AG08395 (cell line): Measurements from ENCODE around the gene STK39.
A peak's percentile ranks its signal among the peaks of the same experiment; 100 is the strongest.

Experiments used
- DNase-seq: peaks from one replicate; pipeline ENCODE4 v3.0.0; 2012; ENCODE audit warnings: mixed read lengths, low spot score

Gene STK39

DNA sequence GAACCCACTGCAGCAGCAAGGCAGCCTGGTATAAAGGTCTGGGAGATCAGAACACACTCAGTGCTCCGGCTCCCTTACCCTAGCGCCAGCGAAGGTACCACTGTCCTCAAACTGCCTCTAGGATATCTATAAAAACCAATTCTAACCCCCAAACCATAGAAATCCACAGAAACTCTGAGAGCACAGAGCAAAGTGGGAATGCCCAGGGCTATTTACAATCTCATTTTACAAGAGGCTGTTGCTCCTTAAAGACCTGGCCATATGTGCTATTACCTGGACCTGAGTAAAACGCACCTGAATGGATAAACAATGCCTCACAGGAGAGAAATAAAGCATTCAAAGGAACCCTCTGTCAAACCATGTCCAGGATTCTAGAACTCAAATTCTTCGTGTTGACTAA lies 4.3 kb downstream of the STK39 start:
- DNase-seq = no peak

- no peak for DNase-seq
These were observed 5.6 kb downstream of the STK39 start for GRCh38 chr2:168241746-168242145.

GRCh38 chr2:168241208-168241607 lies 6.2 kb downstream of the STK39 start:
- no peak for DNase-seq

DNA sequence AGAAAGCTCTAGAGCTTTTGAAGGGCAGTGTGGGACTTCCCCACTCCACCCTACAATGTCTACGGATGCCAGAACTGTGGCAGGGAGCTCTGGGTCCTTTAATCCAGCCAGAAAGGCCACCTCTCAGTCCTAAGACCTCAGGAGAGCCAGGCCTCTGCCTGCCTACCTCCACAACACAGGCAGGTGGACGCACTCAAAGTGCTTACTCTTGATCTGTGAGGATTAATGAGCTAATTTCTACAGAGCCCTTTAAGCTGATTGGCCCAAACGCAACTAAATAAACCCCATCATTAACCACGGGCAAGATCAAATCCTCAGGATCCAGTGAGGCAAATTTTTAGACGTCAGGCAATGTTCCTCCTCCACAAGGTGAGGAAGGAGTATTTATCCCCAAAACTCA lies 8.1 kb downstream of the STK39 start:
- no peak for DNase-seq

DNA sequence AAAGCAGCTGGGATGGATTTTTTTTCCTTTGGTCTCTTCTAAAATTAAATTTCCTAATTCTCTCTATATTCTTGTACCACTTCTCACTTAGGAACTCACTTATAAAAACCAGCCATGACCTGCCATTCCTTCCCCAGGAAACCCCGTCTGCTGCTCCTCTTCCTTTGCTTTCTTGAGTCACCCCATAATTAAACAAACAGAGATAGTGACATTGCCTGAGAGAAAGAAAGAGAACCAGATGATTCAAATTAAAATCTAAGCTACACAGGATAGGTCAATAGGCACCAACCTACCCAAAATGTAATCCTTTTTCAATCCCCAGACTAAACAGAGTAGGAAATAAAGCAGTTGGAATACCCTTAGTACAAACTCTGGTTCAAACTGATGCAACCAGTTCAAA lies 9.7 kb downstream of the STK39 start:
- no peak for DNase-seq

DNA sequence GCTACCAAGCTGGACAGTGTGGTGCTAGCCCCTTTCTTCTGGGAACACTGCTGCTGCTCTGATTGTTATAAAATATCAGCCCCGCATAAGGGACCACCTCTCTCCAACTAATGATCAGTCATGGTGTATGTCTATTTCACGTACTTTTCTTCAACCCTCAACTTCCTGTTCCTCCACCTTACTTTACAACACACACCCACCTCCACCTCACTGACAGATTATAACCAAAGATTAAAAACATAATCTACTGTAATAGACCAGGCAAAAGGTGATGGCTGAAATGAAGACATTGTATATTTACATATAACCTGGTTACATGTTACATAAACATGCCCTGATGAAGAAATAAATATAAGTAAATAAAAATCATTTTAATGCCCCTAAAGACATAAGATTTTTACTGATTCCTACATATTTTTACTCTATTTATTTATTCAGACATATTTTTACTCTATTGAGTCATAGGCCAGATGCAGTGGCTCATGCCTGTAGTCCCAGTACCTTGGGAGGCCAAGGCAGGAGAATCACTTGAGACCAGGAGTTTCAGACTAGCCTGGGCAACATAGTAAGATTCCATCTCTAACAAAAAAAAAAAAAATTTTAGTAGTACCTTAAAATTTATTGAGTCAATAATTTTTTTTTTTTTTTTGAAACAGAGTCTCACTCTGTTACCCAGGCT lies 12.8 kb downstream of the STK39 start:
- DNase-seq = no peak

GRCh38 chr2:168233726-168234406 lies 13.5 kb downstream of the STK39 start:
- no peak for DNase-seq

- no peak for DNase-seq
These were observed 14.2 kb downstream of the STK39 start for GRCh38 chr2:168233166-168233565.

- no peak for DNase-seq
These were observed 15.7 kb downstream of the STK39 start for GRCh38 chr2:168231609-168232241.

DNA sequence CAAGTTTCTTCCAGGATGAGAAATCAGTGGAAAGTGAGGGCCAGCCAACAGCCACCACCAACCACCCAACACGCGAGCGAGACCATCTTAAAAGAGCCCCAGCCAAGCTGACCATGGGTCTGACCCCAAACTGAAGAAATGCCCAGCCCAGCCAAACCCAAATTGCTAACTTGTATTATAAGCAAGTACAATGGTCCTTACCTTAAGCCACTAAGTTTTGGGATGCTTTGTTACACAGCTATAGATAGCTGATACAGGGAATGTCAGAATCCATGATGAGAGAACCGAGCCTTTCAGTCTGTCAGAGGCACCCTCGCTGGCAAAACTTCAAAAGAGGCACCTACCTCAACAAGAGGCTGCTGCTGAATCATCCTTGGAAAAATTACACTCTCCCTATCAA lies 17.0 kb downstream of the STK39 start:
- no peak for DNase-seq

DNA sequence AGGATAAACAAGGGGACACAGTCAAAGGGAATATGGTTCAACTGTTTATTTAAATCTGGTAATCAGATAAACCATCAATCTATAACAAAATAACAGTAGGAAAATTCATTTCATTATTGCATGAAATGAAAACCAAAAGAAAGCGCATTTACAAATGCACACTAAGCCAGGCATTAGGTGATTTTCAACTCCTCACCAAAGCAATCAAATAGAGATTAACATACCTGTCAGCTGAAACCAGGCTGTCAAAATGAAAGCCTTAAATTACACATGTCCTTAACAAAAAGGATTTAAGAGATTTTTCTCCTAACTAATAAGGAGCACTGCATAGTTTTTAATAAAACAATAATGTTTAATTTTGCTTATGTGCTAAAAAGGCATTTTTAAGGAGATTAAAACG lies 23.0 kb downstream of the STK39 start:
- no peak for DNase-seq

DNA sequence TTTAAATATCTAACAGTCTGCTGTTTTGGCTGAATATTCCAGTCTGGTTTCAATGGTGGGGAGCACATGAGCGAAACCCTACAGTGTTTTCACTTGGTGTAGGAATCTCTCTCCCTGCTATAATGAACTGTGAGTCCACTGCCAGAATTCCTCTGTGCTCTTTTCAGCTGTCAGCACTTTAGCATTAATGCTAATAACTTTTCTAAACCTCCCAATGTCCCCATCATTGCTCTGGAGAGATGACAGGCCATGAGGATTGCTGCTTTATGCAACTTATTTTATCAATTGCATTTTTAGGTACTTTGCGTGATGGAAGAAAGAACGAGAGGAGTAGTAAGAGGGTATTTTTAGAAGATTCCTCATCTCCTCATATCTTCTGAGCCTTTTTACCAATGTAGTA lies 25.3 kb downstream of the STK39 start:
- DNase-seq = no peak

GRCh38 chr2:168220965-168221819 lies 26.2 kb downstream of the STK39 start:
- DNase-seq = no peak

DNA sequence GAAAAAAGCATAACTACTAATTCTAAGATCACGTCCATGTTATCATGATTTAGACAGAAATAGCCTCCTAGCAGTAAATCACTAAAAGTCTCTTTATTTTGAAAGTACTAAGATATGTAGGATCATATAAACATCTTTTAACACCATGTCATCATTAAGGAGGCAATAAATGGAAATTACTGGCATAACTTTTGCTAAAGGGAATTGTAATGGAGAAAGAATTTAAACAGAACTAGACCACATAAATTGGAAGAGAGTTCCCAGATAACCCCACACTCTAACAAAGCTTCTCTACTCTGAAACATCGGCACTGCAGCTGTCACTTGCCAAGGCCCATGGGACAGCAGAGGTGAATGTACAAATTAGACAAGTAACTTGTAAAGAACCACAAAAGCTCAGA lies 29.5 kb downstream of the STK39 start:
- DNase-seq = no peak

DNA sequence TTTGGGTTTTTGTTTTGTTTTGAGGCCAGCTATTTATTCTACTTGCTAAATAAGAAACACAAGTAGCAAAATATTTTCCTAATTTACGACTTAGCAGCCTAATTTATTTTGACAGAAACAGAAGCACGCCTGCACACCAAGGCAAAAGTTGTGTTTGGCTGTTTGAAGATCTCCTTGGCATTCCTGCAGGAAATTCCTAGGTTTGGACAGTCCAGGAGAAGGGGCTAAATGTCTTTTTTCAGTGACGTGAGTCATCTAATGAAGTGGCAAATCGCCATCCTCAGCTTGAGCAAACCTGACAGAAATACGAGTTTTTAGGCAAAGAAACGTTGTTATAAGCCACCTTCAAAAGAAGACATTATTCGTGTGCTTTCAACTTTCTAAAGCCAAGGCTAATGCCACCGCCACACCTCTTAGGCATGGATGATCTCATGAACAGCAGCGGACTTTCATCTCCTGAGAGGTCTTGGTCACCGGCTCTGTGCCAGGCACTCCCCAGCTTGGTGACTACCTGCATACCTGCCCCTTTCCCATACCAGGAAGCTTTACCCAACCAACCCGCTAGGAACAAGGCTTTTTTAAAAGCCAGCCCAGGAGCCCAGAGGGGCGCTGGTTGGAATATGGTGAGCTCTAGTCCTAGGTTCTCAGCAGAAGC lies 30.9 kb downstream of the STK39 start:
- DNase-seq = peak; percentile 47

DNA sequence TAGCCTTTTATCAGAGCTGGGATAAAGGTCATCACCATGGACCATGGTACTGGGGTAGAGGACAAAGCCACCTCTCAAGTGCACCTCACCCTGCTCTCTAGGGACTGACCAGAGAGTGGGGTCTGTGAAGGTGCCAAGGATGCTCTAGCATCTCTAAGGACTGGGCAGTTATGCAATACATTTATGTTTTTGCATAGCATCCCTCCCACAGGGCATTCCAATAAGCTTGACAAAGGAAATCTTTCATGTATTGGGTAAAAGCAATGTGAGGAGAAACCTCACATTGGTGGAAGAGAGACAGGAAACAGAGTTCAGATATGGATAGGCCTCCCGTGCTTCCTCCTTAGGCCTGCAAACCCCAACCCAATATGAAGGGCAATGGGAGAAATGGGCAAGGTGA lies 31.6 kb downstream of the STK39 start:
- no peak for DNase-seq

GRCh38 chr2:168212866-168213265 lies 34.5 kb downstream of the STK39 start:
- DNase-seq = no peak

GRCh38 chr2:168212167-168212566 lies 35.2 kb downstream of the STK39 start:
- DNase-seq = no peak

DNA sequence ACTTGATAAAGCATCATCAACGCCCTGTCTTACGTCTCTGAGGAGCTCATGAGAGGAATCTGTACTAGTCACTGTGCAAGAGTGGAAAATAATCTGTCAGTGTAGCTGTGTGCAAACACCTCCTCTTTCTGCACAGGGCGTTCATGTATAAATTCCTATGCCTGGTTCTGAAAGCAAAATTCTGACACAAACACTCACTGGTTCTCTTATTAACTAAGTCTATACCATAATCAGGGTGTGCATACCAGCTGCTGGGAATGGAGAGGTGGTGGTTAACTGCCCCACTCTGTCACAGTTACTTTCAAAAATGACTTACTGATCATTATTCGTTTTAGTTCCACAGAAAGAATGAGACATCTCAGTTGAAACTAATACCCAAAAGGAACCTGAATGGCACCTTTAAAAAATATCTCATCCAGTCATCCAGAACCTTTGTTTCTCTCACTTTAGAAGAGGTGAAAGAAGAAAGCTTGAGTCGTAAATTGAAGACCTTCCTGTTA lies 35.7 kb downstream of the STK39 start:
- DNase-seq = no peak

- DNase-seq = peak; percentile 85
These were observed 36.4 kb downstream of the STK39 start for GRCh38 chr2:168210895-168211570.

GRCh38 chr2:168210216-168210894 lies 37.0 kb downstream of the STK39 start:
- no peak for DNase-seq
